K562 (cell line): ENCODE results near the gene FGGY. TPM values are rescaled to one million over a fixed set of nuclear protein-coding genes. Genes with fewer than 3 reads are reported as not detected.

Experiments used
- ATAC-seq: fragments of 200-7000 bp; cut with Tn5 transposase; 3 replicates; pipeline ENCODE4 v1.9.1; 2020; ENCODE audit warnings: moderate library complexity
- BruUV-seq: library from RNA; stranded (reverse); fragments of 400-500 nt; replicated peaks from 2 replicates; lab custom pipeline; 2021; lab: Mats Ljungman, UMichigan
- CTCF ChIA-PET: fragments of 300-600 bp; formaldehyde crosslinking; extraction: SDS; loops from one replicate; lab custom pipeline; 2021; ENCODE audit warnings: low intra/inter-chr PET ratio; lab: Yijun Ruan, JAX
- POLR2A ChIA-PET: fragments of 300-600, 350-650 bp; sonication (Branson Sonifier 250); formaldehyde crosslinking; extraction: SDS; loops from one replicate; lab custom pipeline; 2021; ENCODE audit warnings: antibody characterized with exemption, inconsistent platforms; lab: Yijun Ruan, JAX
- DNase-seq, 4 experiments: peaks; one replicate each; pipeline versions ENCODE4 v3.0.0 to v3.0.0-alpha.2; 2011 to 2018; ENCODE audit warnings: low spot score in 3 of 4, mixed read lengths in 3 of 4; ENCODE audit errors: extremely low read depth in 1 of 4
- FAIRE-seq: peaks from 2 replicates; lab custom pipeline; 2011; peaks lifted over from hg19 to GRCh38; lab: Jason Lieb, UNC
- H2AFZ ChIP-seq: 2 replicates; pipeline ENCODE4 v1.6.0; 2011; ENCODE audit warnings: low read depth, low read length, control low read depth, inconsistent platforms
- H3K27ac ChIP-seq: fragments of 200-600 bp; 3 replicates; pipeline ENCODE4 v1.8.0; 2011; ENCODE audit warnings: low read depth, mild to moderate bottlenecking, control low read depth, inconsistent platforms, low read length, moderate library complexity, mixed read lengths; ENCODE audit errors: extremely low read depth
- H3K27me3 ChIP-seq, 2 experiments: fragments of 300-600 bp in 1 of 2; 2 replicates in 1 of 2; 3 replicates in 1 of 2; pipeline versions ENCODE4 v1.6.0 to v1.8.0; 2011; ENCODE audit warnings: inconsistent platforms in 2 of 2, low read length in 2 of 2, mild to moderate bottlenecking in 1 of 2, mixed read lengths in 1 of 2, moderate library complexity in 1 of 2; ENCODE audit not compliant: control insufficient read depth in 2 of 2, insufficient read depth in 2 of 2
- H3K36me3 ChIP-seq: fragments of 300-600 bp; 3 replicates; pipeline ENCODE4 v1.8.0; 2011; ENCODE audit warnings: mild to moderate bottlenecking, low read length, inconsistent platforms; ENCODE audit not compliant: control insufficient read depth, insufficient read depth
- H3K4me1 ChIP-seq, 2 experiments: fragments of 200-600 bp in 1 of 2; replicated peaks in 1 of 2; 2 replicates in 1 of 2; 3 replicates in 1 of 2; pipeline versions ENCODE4 v1.5.1 to v1.8.0; 2011; ENCODE audit warnings: inconsistent platforms in 2 of 2, low read length in 2 of 2, mild to moderate bottlenecking in 1 of 2, mixed read lengths in 1 of 2, moderate library complexity in 1 of 2; ENCODE audit not compliant: control insufficient read depth in 2 of 2, insufficient read depth in 2 of 2
- H3K4me2 ChIP-seq: 2 replicates; pipeline ENCODE4 v1.6.1; 2011; ENCODE audit warnings: low read length, control low read depth, inconsistent platforms, mixed read lengths; ENCODE audit not compliant: insufficient read depth
- H3K4me3 ChIP-seq: fragments of 200-600 bp; sonication (generic), shearing (Covaris generic); 2 replicates; pipeline ENCODE4 v1.5.1; 2016; ENCODE audit warnings: control low read depth, inconsistent platforms
- H3K79me2 ChIP-seq: fragments of 200-600 bp; 3 replicates; pipeline ENCODE4 v1.8.0; 2011; ENCODE audit warnings: low read length, inconsistent platforms; ENCODE audit not compliant: control insufficient read depth, insufficient read depth
- H3K9ac ChIP-seq, 2 experiments: 2 replicates each; pipeline versions ENCODE4 v1.6.0 to v1.6.1; 2011; ENCODE audit warnings: low read depth in 2 of 2, low read length in 2 of 2, control low read depth in 1 of 2, inconsistent platforms in 1 of 2, mild to moderate bottlenecking in 1 of 2, mixed read lengths in 1 of 2; ENCODE audit not compliant: insufficient read depth in 1 of 2
- H3K9me1 ChIP-seq: one replicate; pipeline ENCODE4 v1.6.0; 2011; ENCODE audit warnings: inconsistent platforms, mild to moderate bottlenecking, low read length, moderate library complexity; ENCODE audit not compliant: control insufficient read depth, insufficient read depth
- H3K9me3 ChIP-seq: replicated peaks from 2 replicates; pipeline ENCODE4 v1.5.1; 2011; ENCODE audit warnings: low read depth, low read length, inconsistent platforms; ENCODE audit not compliant: control insufficient read depth, insufficient read depth
- H4K20me1 ChIP-seq: replicated peaks from 2 replicates; pipeline ENCODE4 v1.6.1; 2011; ENCODE audit warnings: low read length, inconsistent platforms, mixed read lengths; ENCODE audit not compliant: control insufficient read depth, insufficient read depth
- CEBPG ChIP-seq, 3 experiments: fragments of 200-800 bp in 1 of 3; sonication (Bioruptor generic) in 1 of 3; sonication (generic) in 1 of 3; formaldehyde crosslinking in 1 of 3; IDR thresholded peaks in 2 of 3; conservative IDR thresholded peaks in 1 of 3; 2 replicates each; pipeline versions ENCODE4 v1.6.1 to v1.8.0; 2016 to 2022; ENCODE audit warnings: missing compliant biosample characterization in 2 of 3, missing genetic modification characterization in 2 of 3, mild to moderate bottlenecking in 1 of 3, missing genetic modification reagents in 1 of 3
- EP300 ChIP-seq: IDR thresholded peaks from 2 replicates; pipeline ENCODE4 v1.6.1; 2012; ENCODE audit warnings: low read length, improper control_type of control experiment
- ERF ChIP-seq: fragments of 450-650 bp; formaldehyde crosslinking; IDR thresholded peaks from 2 replicates; pipeline ENCODE4 v1.4.0; 2020; ENCODE audit warnings: mild to moderate bottlenecking, mixed read lengths
- SOX6 ChIP-seq: fragments of 450-650 bp; IDR thresholded peaks from 2 replicates; pipeline ENCODE4 v1.6.1; 2014; ENCODE audit warnings: mild to moderate bottlenecking
- ZC3H11A ChIP-seq: IDR thresholded peaks from 2 replicates; pipeline ENCODE4 v1.6.1; 2012; ENCODE audit warnings: low read depth, low read length, improper control_type of control experiment
- ZNF12 ChIP-seq: sonication (generic); formaldehyde crosslinking; IDR thresholded peaks from 2 replicates; pipeline ENCODE4 v1.4.0; 2020; ENCODE audit warnings: mild to moderate bottlenecking, missing genetic modification reagents
- ZNF3 ChIP-seq: fragments of 250-450 bp; sonication (Bioruptor Pico); IDR thresholded peaks from 2 replicates; pipeline ENCODE4 v1.5.0; 2021; ENCODE audit warnings: mild to moderate bottlenecking, moderate library complexity
- WGBS: fragments of 100-300 bp; shearing (Covaris generic); methylation state at CpG from one replicate; pipeline ENCODE4 v1.1.6; 2016; ENCODE audit warnings: low coverage, mixed read lengths; ENCODE audit not compliant: insufficient coverage; ENCODE audit errors: missing lambda C conversion rate; 5-methylcytosine and 5-hydroxymethylcytosine counted together
- in situ Hi-C: fragments of 300-500 bp; cut with MboI; formaldehyde crosslinking; loops from 4 replicates; pipeline ENCODE4 v1.15.0; 2018; ENCODE audit warnings: inconsistent platforms, mixed read lengths
- intact Hi-C: fragments of 100-400 bp; cut with micrococcal nuclease; formaldehyde crosslinking; loops from 2 replicates; pipeline ENCODE4 v1.14.2; 2022
- polyA plus RNA-seq, 8 experiments: library from polyadenylated mRNA; depleted of rRNA in 4 of 8; stranded (reverse) in 5 of 8; unstranded in 3 of 8; fragments of >200 nt; fragmentation: Nextera tagmentation in 2 of 8; fragmentation: Illumina TruSeq in 1 of 8; extraction: Ambion mirVana in 2 of 8; extraction: Trizol in 1 of 8; gene quantifications; 2 replicates each; pipeline versions ENCODE4 v1.2.1 to v1.2.3, GENCODE V29; 2011 to 2014; ENCODE audit warnings: inconsistent platforms in 1 of 8, missing spikeins in 1 of 8
- total RNA-seq, 7 experiments: library from RNA; depleted of rRNA in 6 of 7; stranded (reverse); fragments of >200 nt in 6 of 7; fragmentation: Illumina TruSeq in 2 of 7; extraction: Trizol in 2 of 7; gene quantifications; 2 replicates each; pipeline versions ENCODE4 v1.2.1 to v1.2.3, GENCODE V29; 2011 to 2021; ENCODE audit warnings: low replicate concordance in 1 of 7
- TF ChIP-seq, protein P1 (sequence below): sonication (generic); formaldehyde crosslinking; IDR thresholded peaks from 2 replicates; pipeline ENCODE4 v1.8.0; 2023; ENCODE audit warnings: missing genetic modification reagents, mild to moderate bottlenecking, borderline replicate concordance

FGGY gene
- total and polyA plus RNA-seq, 9 of the 15 experiments (the other 6 are each of a cell fraction or from before 2014, with no cell fraction given) = 9.7 to 19.2 (median 12.6) TPM

DNA sequence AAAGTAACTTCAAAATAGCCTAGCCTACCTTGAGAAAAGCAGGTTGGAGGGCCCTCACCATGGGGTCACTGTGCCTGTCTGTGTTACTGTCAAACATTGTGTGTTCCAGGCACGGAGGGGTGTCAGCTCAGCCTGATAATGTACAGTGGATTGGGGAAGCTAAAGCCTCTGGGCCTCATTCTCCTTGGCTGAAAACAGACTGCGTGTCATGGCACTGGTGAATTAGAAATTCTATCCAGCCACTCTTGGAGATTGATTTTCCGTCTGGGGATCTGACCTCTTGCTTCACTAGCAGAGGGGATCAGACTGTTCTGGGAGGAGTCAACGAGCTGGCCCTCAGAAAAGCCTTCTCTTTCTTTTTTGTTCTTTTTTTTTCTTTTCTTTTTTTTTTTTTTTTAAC is 394.4 kb downstream of the FGGY start:
- in situ Hi-C loops (no loop called here), intact Hi-C loops (loop anchor here (10.0 kb wide), 2 partner anchors 396 to 506 kb away; partner anchors contain the start of gene FGGY)
- no peaks in the 10 kb centered on the region for H3K36me3 ChIP-seq
- no peak for DNase-seq
- TF ChIP-seq ZC3H11A (no peak), SOX6 (no peak), ERF (no peak), ZNF12 (no peak), EP300 (no peak), ZNF3 (CRISPR knock-in tag) (no peak), CEBPG (CRISPR knock-in tag; IDR thresholded peaks at IDR 0.05) (no peak), CEBPG (tag; conservative IDR thresholded peaks at IDR 0.05 in 1 of 2, IDR thresholded peaks at IDR 0.05 in 1 of 2) (no peak)
- TF ChIP-seq, protein P1, sequence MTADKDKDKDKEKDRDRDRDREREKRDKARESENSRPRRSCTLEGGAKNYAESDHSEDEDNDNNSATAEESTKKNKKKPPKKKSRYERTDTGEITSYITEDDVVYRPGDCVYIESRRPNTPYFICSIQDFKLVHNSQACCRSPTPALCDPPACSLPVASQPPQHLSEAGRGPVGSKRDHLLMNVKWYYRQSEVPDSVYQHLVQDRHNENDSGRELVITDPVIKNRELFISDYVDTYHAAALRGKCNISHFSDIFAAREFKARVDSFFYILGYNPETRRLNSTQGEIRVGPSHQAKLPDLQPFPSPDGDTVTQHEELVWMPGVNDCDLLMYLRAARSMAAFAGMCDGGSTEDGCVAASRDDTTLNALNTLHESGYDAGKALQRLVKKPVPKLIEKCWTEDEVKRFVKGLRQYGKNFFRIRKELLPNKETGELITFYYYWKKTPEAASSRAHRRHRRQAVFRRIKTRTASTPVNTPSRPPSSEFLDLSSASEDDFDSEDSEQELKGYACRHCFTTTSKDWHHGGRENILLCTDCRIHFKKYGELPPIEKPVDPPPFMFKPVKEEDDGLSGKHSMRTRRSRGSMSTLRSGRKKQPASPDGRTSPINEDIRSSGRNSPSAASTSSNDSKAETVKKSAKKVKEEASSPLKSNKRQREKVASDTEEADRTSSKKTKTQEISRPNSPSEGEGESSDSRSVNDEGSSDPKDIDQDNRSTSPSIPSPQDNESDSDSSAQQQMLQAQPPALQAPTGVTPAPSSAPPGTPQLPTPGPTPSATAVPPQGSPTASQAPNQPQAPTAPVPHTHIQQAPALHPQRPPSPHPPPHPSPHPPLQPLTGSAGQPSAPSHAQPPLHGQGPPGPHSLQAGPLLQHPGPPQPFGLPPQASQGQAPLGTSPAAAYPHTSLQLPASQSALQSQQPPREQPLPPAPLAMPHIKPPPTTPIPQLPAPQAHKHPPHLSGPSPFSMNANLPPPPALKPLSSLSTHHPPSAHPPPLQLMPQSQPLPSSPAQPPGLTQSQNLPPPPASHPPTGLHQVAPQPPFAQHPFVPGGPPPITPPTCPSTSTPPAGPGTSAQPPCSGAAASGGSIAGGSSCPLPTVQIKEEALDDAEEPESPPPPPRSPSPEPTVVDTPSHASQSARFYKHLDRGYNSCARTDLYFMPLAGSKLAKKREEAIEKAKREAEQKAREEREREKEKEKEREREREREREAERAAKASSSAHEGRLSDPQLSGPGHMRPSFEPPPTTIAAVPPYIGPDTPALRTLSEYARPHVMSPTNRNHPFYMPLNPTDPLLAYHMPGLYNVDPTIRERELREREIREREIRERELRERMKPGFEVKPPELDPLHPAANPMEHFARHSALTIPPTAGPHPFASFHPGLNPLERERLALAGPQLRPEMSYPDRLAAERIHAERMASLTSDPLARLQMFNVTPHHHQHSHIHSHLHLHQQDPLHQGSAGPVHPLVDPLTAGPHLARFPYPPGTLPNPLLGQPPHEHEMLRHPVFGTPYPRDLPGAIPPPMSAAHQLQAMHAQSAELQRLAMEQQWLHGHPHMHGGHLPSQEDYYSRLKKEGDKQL (CRISPR knock-in tag) = no peak
- H2AFZ ChIP-seq = no peak overlapping the region
- H3K79me2 ChIP-seq = no peaks in the 10 kb centered on the region
- no peak overlapping the region for H3K4me3 ChIP-seq
- H3K4me1 ChIP-seq = no peaks in the 10 kb centered on the region
- H4K20me1 ChIP-seq = no peaks in the 10 kb centered on the region
- H3K27ac ChIP-seq = no peak overlapping the region
- no peak overlapping the region for H3K4me2 ChIP-seq
- BruUV-seq = no TSS peak
- ChIA-PET POLR2A (no interaction called here), CTCF (no interaction called here)
- FAIRE-seq = no peak
- H3K27me3 ChIP-seq = peaks cover 0 to 5% of the 10 kb centered on the region in 2 experiments; a peak in 2 of 5 replicates
- no peak for ATAC-seq
- H3K9ac ChIP-seq = no peak overlapping the region
- H3K9me1 ChIP-seq = no peaks in the 10 kb centered on the region
- H3K9me3 ChIP-seq = no peaks in the 10 kb centered on the region
- WGBS = 10% methylated on average over 4 of the region's 4 CpGs
